HEK293T (cell line): ENCODE results near the gene SEMA3A.

Experiments
- CTBP1 ChIP-seq: fragments of 450-650 bp; IDR thresholded peaks from 2 replicates; pipeline ENCODE4 v1.6.1; 2016; ENCODE audit warnings: borderline replicate concordance
- ELF4 ChIP-seq: fragments of 450-650 bp; IDR thresholded peaks from 2 replicates; pipeline ENCODE4 v1.6.1; 2017; ENCODE audit warnings: antibody characterized with exemption
- FOXK2 ChIP-seq: fragments of 450-650 bp; IDR thresholded peaks from 2 replicates; pipeline ENCODE4 v1.6.1; 2016; ENCODE audit warnings: mild to moderate bottlenecking
- HDGF ChIP-seq: fragments of 450-650 bp; IDR thresholded peaks from 2 replicates; pipeline ENCODE4 v1.6.1; 2017; ENCODE audit warnings: antibody characterized with exemption, borderline replicate concordance
- NFRKB ChIP-seq: fragments of 450-650 bp; IDR thresholded peaks from 2 replicates; pipeline ENCODE4 v1.6.1; 2016; ENCODE audit warnings: mild to moderate bottlenecking, moderate library complexity
- SP1 ChIP-seq: fragments of 450-650 bp; IDR thresholded peaks from 2 replicates; pipeline ENCODE4 v1.6.1; 2017
- SUZ12 ChIP-seq: fragments of 450-650 bp; IDR thresholded peaks from 2 replicates; pipeline ENCODE4 v1.6.1; 2016; ENCODE audit warnings: mild to moderate bottlenecking
- ZNF384 ChIP-seq: fragments of 450-650 bp; IDR thresholded peaks from 2 replicates; pipeline ENCODE4 v1.6.1; 2016

GRCh38 chr7:83937930-83938329 lies 256.7 kb downstream of the SEMA3A start:
- TF ChIP-seq ZNF384 (no peak), HDGF (no peak), ELF4 (no peak), SUZ12 (no peak), CTBP1 (no peak), FOXK2 (no peak), SP1 (no peak), NFRKB (no peak)
